GM19468 (cell line): ENCODE measurements around the gene HIKESHI.
"Not testable (repeated sequence)": the region's sequence is repeated elsewhere in the genome, so short reads cannot be mapped to it uniquely, and the experiment has no call there.

Experiments
- ATAC-seq: cut with Tn5 transposase; IDR thresholded peaks from one replicate; pipeline ENCODE4 v1.9.1; 2021; ENCODE audit warnings: mild to moderate bottlenecking, moderate library complexity, moderate number of reproducible peaks; ENCODE audit not compliant: unreplicated experiment; ENCODE audit errors: extremely low read depth

The HIKESHI gene

DNA sequence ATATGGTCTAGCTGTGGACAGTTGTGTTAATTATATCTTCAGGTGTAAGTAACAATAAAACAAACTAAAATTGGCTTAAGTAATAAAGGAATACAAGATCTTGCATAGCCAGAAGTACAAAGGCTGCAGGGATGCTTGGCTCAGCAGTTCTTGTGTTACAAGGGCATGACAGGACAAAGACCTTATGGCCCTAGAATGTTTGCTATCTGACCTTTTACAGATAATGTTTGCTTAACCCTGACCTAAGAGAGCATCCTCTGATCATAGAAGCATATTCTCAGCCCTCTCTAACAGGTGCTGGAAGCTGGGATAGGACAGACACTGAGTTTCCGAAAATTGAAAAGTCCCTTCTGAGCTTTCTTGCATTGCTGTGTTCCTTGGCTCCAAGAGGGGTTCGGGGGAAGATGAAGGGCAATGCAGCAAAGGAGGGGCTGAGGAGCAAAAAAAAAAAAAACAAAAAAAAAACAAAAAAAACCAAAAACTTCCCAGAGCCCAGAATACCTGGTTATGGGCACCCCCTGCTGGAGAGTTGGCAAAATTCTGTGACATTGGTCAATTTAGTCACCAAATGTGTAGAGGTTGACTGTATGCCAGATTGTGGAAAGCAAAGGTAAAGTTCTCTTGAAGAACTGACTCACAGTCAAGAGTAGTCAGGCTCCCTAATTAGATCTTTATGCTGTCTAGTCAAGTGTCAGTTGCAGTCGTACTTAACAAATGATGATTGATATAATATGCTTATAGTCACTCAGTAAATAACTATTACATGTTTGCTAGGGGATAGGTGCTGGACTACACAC, 10.4 kb upstream of the HIKESHI start:
- ATAC-seq = no peak

DNA sequence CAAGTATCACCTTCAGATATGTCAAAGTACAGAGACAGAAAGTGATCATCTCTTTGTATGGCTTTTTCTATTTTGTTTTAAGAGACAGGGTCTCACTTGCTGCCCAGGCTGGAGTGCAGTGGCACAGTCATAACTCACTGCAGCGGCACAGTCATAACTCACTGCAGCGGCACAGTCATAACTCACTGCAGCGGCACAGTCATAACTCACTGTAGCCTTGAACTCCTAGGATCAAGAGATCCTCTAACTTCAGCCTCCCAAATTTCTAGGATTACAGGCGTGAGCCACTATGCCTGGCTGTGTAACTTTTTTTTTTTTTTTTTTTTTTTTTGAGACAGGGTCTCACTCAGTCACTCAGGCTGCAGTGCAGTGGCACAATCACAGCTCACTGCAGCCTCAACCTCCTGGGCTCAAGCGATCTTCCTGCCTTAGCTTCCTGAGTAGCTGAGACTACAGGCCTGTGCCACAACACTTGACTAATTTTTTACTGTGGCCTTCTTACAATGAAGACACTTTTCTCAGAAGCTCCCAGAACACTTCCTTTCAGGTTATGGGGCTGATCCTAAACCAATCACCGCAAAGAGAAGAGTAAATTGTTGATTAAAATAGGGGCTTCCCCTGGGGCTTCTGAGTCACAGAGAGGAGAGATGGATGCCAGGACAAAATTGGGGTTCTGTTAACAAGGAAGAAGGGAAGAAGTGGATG, 9.0 kb upstream of the HIKESHI start:
- ATAC-seq = peak; percentile 8

DNA sequence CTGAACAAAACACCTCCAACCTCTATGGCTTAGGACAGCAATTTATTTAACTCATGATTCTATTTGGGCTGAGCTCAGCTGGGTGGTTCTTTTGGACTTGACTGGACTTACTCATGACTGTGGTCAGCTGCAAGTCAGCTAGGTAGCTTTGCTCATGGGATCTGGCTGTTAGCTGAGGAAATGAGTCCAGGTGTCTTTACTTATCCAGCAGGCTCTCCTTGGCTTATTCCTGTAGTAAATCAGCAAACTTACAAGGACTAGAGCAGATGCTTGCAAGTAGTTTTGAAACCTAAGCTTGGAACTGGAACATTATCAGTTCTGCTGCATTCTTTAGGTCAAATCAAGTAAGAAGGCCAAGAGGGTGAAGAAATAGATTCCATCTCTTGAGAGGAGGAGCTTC, 8.0 kb upstream of the HIKESHI start:
- ATAC-seq = no peak

DNA sequence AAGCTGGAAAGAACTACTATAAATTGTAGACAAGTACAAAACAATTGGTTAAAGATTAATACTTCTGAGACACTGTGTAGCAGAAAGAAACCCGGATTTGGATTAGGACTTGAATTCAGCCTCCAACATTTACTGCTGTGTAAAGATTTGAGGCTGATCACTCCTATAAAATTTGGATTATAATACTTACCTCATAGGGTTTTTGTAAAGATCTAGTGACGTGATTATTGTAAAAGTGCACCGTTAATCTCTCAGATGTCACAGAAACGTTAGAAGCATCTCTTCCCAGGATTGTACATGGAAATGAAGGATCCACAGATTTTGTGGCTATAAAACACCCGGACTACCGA, 323 bp upstream of the HIKESHI start:
- no peak for ATAC-seq

DNA sequence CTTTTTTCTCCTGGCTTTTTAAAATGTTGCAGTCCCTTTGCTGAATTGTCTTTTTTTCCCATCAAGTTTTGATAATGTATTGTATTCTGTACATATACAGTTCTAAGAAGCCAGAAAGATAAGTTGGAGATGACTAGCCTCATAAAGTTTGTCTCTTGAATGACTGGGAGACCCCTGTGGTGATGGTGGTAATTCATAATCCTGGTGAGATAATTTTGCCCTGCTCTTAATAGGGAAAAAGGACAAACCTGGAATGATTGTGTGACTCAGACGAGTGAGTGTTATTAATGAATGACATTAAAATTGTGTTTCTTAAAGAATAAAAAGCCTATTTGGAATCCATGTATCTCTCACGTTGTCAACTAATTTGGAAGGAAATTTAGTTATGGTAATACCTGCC, 1.2 kb downstream of the HIKESHI start:
- no peak for ATAC-seq

DNA sequence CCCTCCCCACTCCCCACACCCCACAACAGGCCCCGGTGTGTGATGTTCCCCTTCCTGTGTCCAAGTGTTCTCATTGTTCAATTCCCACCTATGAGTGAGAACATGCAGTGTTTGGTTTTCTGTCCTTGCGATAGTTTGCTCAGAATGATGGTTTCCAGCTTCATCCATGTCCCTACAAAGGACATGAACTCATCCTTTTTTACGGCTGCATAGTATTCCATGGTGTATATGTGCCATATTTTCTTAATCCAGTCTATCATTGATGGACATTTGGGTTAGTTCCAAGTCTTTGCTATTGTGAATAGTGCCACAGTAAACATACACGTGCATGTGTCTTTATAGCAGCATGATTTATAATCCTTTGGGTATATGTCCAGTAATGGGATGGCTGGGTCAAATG, 6.7 kb downstream of the HIKESHI start:
- not testable (repeated sequence) for ATAC-seq

DNA sequence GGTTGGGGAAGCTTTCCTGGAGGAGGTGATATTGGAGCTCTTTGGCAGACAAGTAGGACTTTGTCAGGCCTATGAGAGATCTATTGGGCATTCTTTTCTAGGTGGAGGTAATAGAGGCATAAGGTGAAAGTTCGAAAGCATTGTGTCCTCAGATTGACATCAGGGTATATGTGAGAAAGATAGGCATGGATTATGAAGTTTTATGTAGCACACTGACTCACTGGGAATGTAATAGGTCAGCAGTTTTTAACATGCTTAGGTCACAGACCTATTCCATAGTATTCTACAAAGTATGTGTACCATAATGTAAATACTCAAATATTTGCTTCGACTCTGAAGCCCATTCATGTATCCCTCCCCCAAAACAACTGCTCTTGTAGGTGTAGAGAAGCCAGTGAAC, 11.8 kb downstream of the HIKESHI start:
- ATAC-seq = no peak

DNA sequence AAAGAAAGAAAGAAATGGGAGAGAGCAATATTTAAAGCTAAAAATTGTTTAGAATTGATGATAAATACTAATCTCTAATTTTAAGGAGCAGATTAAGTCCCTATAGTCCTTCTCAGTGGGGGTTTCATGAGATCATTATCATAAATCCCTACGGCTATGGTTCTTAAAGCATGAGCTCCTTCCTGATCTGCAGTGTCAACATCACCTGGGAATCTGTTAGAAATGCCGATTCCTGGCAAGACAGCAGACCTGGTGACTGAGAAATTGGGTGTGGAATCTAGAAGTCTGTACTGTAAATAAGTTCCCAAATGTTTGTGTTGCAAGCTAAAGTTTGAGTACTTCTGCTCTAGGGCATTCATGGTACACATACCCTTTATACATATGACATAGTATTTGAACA, 12.6 kb downstream of the HIKESHI start:
- ATAC-seq = no peak

DNA sequence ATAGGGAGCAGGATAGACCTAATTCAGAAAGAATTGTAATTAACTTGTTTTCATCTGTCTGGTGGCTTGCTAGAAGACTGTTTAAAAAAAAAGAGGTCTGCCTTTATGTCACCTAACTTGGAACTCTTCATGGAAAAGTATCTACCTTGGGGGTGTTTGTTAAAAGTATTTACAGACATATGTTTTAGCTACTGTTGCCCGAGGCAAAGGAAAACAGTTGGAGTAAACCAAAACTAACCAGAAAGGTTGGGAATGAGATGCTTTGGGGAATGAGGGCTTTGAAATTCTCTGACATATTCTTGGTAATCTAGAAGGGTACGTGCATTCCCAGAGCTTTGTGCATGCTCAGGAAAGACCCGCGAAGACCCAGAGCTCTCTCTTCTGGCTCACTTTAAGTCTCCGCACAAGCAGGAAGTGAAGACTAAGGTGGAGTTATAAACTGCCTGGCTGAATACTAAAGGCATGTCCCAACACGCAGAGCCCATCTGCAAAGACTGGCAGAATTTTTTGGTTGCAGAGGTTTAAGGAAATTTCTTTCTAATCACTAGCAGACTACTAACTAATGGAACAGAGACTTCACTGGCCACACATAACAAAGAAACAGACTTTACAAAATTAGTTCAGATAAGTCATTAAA, 33.2 kb downstream of the HIKESHI start:
- no peak for ATAC-seq

DNA sequence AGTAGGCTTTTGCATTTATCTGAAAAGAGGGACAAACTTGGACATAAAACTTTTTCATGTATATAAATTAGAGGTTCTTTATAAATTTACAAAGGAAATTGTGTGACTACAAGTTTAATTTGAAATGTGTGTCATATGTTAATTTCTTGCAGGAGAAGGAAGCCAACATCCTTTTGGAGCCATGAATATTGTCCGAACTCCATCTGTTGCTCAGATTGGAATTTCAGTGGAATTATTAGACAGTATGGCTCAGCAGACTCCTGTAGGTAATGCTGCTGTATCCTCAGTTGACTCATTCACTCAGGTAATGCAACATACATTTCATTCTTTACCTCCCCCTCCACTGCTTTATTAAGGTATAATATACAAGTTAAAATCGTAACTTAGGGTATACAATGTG, 35.2 kb downstream of the HIKESHI start:
- no peak for ATAC-seq

DNA sequence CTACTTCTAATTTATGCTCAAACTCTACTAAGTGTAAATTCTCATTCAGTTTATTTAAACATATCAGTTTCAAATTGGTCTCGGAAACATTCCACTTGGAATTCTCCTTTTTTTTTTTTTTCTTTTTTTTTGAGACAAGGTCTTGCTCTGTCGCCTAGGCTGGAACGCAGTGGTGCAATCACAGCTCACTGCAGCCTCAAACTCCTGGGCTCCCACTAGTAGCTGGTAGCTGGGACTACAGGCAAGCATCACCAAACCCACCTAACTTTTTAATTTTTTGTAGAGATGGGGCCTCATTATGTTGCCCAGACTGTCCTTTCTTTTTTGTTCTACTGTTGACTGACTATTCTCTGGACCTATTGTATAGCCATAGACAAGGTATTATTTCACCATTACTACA, 39.3 kb downstream of the HIKESHI start:
- ATAC-seq = no peak

DNA sequence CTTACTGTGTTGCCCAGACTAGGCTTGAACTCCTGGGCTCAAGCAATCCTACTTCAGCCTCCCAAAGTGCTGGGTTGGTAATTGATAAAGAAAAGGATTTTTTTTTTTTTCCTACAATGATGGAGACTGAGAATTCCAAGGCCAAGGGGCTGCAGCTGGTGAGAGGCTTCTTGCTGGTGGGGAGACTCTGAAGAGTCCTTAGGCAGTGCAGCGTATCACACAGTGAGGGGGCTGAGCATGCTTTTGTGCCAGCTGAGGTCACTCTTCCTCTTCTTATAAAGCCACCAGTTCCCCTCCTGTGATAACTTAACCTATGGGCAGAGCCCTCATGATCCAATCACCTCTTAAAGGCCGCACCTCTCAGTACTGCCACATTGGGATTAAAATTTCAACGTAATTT, 44.5 kb downstream of the HIKESHI start:
- ATAC-seq = no peak

DNA sequence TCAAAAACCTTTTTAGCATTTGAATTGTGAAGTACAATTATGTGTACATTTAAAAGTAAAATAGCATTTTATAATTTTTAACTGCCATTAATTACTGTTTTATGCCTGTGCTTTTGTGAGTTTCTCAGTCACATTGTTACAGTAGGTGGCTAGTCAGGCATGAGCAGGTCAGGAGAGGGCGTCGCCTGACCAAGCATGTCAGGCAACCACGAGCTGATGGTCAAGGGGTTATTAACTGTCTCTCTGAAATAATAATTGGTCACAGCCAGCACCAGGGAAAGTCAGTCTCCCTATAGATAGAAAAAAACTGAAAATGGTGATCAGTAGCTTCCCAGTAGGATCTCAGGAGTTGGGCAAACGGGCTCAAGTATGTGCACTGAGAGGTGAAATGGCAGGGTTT, 53.2 kb downstream of the HIKESHI start:
- ATAC-seq = no peak

DNA sequence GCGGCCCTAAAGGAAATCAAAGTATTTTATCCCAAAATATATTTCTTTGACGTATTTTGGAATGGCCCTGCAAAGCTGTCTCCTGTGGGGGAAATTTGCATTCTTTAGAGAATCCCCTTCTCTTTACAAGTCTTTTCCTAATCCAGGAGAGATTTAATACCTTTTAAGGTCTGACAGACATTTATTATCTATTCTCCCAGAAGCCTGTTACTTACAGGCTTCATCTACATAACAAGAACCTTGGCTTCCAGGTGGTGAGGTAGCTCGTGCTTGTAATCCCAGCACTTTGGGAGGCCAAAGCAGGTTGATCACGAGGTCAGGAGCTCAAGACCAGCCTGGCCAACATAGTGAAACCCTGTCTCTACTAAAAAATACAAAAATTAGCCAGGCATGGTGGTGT, 55.4 kb downstream of the HIKESHI start:
- ATAC-seq = not testable (repeated sequence)

DNA sequence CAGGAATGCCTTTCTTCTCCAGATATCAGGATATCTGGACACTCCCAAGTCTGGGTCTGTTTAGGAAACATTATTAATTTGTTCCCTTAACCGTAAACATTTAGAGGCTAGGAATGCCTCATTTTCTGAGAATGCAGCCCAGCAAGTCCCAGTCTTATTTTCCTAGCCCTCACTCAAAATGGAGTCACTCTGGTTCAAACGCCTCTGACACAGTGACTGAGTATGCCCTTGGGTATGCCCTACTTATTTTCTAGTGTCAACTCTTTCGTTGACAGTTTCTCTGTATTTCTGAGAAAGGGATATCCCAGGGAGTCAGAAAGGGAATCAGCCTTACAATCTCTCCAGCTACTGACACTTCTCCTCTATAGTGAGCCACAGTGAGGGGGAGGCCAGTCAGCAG, 56.7 kb downstream of the HIKESHI start:
- ATAC-seq = no peak

DNA sequence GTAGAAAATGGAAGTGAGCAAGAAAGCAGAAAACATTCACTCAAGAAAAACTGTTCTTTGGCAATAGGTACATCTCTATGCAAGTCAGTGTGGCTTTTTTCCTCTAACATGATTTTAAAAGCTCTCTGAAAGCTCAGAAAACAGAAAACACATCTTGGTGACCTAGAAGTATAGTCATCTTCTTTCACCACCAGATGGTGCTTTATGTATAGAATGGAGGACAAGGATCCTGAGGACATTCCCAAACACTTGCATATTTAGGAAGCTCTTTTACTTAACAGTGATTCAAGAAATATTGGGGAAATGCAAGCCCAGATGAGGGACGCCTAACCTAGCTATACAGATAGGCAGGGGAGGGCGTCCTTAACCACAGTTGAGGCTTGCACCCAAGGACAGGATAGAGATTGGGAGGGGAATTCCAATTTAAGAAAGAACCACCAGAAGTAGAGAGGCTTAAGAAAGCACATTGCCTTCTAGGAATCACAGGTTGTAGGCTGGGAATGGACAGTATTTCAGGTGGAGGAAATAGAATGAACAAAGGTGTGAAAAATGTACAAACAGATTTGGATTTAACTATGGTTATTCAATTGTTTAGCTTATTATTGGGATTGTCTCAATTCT, 58.8 kb downstream of the HIKESHI start:
- ATAC-seq = no peak

DNA sequence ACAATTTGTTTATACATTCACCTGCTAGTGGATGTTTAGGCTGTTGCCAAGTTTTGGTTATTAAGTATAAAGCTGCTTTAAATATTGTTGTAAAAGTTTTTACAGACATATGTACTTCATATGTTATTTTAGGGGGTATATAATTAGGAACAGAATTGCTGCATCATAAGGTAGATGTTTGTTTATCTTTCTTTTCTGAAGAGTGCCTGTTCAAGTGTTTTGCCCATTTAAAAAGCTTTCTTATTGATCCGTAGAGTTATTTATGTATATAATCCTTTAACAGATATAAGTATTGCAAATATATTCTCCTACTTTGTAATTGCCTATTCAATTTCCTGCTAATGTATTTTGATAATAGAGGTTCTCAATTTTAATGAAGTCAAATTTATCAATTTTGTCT, 61.4 kb downstream of the HIKESHI start:
- no peak for ATAC-seq

DNA sequence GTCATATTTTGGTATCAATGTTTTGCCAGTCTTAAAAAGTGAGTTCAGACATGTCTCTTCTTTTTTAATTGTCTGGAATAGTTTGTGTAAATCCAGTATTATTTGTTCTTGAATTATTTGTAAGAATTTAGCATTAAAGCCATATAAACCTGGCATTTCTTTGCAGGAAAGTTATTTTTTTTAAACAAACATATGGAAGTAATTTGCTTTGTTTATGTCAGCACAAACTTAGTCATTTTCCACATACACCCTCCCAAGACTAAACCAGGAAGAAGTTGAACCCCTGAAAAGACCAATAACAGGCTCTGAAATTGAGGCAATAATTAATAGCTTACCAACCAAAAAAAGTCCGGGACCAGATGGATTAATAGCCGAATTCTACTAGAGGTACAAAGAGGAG, 63.5 kb downstream of the HIKESHI start:
- ATAC-seq = no peak

DNA sequence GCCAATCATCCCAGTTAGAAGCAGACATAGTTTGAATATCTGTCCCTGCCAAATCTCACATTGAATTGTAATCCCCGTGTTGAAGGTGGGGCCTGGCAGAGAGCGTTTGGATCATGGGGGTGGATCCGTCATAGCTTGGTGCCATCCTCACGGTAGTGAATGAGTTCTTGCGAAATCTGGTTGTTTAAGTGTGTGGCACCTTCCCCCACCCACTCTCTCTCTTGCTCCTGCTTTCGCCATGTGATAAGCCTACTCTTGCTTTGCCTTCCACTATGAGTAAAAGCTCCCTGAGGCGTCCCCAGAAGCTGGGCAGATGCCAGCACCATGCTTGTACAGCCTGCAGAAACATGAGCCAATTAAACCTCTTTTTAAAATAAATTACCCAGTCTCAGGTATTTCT, 67.6 kb downstream of the HIKESHI start:
- no peak for ATAC-seq

DNA sequence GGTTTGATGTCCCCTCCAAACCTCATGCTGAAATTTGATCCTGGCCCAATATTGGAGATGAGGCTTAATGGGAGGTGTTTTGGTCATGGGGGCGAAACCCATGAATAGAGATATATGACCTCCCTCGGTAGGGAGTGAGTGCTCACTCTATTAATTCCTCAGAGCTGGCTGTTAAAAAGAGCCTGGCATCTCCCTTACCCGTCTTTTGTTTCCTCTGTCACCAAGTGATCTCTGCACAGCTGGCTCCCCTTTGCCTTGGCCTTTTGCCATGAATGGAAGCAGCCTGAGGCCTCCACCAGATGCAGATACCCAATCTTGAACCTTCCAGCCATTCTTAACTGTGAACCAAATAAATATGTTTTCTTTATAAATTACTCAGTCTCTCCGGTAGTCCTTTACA, 68.1 kb downstream of the HIKESHI start:
- ATAC-seq = no peak

DNA sequence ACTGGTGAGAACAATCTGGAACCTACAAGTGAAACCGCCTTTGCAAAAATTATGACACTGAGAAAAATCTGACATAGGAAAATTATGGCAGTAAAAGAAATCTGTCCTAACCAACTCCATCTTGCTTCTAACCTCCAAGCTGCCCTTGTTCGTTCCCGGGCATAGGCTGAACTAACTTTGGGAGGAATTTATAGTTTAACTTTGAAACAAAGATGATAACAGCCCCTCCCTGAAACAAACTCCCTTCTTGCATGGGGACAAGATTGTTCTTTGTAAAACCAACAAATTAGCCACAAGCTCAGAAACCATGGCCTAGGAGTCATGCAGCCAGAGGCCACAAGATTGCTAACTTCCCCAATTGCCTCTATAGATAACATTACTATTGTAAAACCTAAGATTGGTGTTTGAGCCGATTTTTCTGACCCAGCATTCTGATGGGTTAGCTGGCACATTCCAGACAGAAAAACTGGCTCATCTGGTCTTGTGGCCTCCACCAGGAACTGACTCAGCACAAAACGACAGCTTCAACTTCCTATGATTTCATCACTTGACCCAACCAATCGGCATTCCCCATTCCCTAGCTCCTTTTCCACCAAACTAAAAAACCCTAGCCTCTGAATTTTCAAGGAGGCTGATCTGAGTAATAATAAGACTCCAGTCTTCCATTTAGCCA, 69.0 kb downstream of the HIKESHI start:
- ATAC-seq = no peak
